CD4-positive, alpha-beta T cell (primary cell): Measurements from ENCODE around the gene TMEM145. TPM values are rescaled to one million over a fixed set of nuclear protein-coding genes. Genes with fewer than 3 reads are reported as not detected.

Experiments used
- ATAC-seq: fragments of 200-7000 bp; cut with Tn5 transposase; one replicate; pipeline ENCODE4 v1.10.0; 2022; ENCODE audit warnings: mild to moderate bottlenecking; ENCODE audit not compliant: poor library complexity
- CTCF ChIA-PET: fragments of 350-600 bp; sonication (Branson Sonifier 250); formaldehyde crosslinking; loops from one replicate; lab custom pipeline; 2021; ENCODE audit warnings: antibody characterized with exemption, inconsistent platforms; lab: Charles Lee
- POLR2A ChIA-PET: fragments of 350-600 bp; sonication (Branson Sonifier 250); formaldehyde crosslinking; loops from one replicate; lab custom pipeline; 2021; ENCODE audit warnings: antibody characterized with exemption, inconsistent platforms; lab: Charles Lee
- DNase-seq, 14 experiments: peaks; one replicate each; pipeline ENCODE4 v3.0.0-alpha.2; 2013 to 2020; ENCODE audit warnings: mixed read lengths in 2 of 14
- H3K27ac ChIP-seq, 2 donors: one replicate each; pipeline versions ENCODE4 v1.5.1 to v1.7.0; 2013; ENCODE audit warnings: low read length in 2 of 2, low read depth in 1 of 2, mild to moderate bottlenecking in 1 of 2
- H3K27me3 ChIP-seq, 2 experiments: 1 replicate in 1 of 2; 2 replicates in 1 of 2; pipeline versions ENCODE4 v1.6.1 to v1.7.0; 2013; ENCODE audit warnings: low read length in 2 of 2, control low read depth in 1 of 2, mild to moderate bottlenecking in 1 of 2, moderate library complexity in 1 of 2; ENCODE audit not compliant: insufficient read depth in 2 of 2, control insufficient read depth in 1 of 2
- H3K36me3 ChIP-seq: one replicate; pipeline ENCODE4 v1.6.1; 2013; ENCODE audit warnings: low read length, control low read depth; ENCODE audit not compliant: insufficient read depth
- H3K4me1 ChIP-seq: one replicate; pipeline ENCODE4 v1.6.1; 2013; ENCODE audit warnings: low read length, control low read depth; ENCODE audit not compliant: insufficient read depth
- H3K4me3 ChIP-seq: one replicate; pipeline ENCODE4 v1.5.1; 2013; ENCODE audit warnings: mild to moderate bottlenecking, low read length, moderate library complexity
- H3K9me3 ChIP-seq, 2 experiments: 1 replicate in 1 of 2; 2 replicates in 1 of 2; pipeline versions ENCODE4 v1.6.1 to v1.7.0; 2013; ENCODE audit warnings: low read length in 2 of 2, mild to moderate bottlenecking in 2 of 2, control low read depth in 1 of 2, moderate library complexity in 1 of 2; ENCODE audit not compliant: control insufficient read depth in 1 of 2, insufficient read depth in 1 of 2
- H3K27ac Mint-ChIP-seq: one replicate; pipeline ENCODE4 v1.8.0; 2020; ENCODE audit warnings: mixed read lengths
- H3K27me3 Mint-ChIP-seq: one replicate; pipeline ENCODE4 v1.8.0; 2021; ENCODE audit warnings: mixed read lengths
- H3K36me3 Mint-ChIP-seq: one replicate; pipeline ENCODE4 v1.8.0; 2021; ENCODE audit warnings: low read depth, mixed read lengths
- H3K4me1 Mint-ChIP-seq: one replicate; pipeline ENCODE4 v1.8.0; 2021; ENCODE audit warnings: low read depth, mixed read lengths
- H3K4me3 Mint-ChIP-seq: one replicate; pipeline ENCODE4 v1.8.0; 2020; ENCODE audit warnings: mild to moderate bottlenecking, mixed read lengths
- H3K9me3 Mint-ChIP-seq: one replicate; pipeline ENCODE4 v1.8.0; 2020; ENCODE audit warnings: mixed read lengths
- intact Hi-C, 2 experiments: fragments of 100-400 bp; cut with DNase I in 1 of 2; cut with micrococcal nuclease in 1 of 2; formaldehyde crosslinking; loops; one replicate each; pipeline versions ENCODE4 v1.15.1 to v1.9.0; 2023 to 2025; cut with DNase I, micrococcal nuclease
- total RNA-seq, 174 experiments: library from RNA in 2 of 174; stranded (reverse) in 2 of 174; gene quantifications; one replicate each; pipeline ENCODE4 v1.2.3 and lab custom pipeline; 2021 to 2026
- TF ChIP-seq, protein P1 (sequence below): fragments of 200-600 bp; IDR thresholded peaks from one replicate; pipeline ENCODE4 v1.8.0; 2022; ENCODE audit warnings: antibody characterized with exemption, mild to moderate bottlenecking

Gene TMEM145
- total RNA-seq, 2 experiments from 2014 or later = not detected

GRCh38 chr19:42303101-42303464 is 10.0 kb upstream of the TMEM145 start:
- H3K36me3 Mint-ChIP-seq = peaks cover 8% of the 10 kb centered on the region
- CTCF ChIA-PET = no interaction called here
- no peak for ATAC-seq

GRCh38 chr19:42303876-42304275 is 9.2 kb upstream of the TMEM145 start:
- Histone ChIP-seq H3K27me3 (no peaks in the 10 kb centered on the region), H3K4me1 (peaks cover 28% of the 10 kb centered on the region), H3K36me3 (no peaks in the 10 kb centered on the region), H3K9me3 (peaks cover 0 to 3% of the 10 kb centered on the region in 2 experiments), H3K4me3 (no peak overlapping the region), H3K27ac (no peak overlapping the region)
- no peak overlapping the region for H3K27ac Mint-ChIP-seq
- intact Hi-C loops = loop anchor here (2.0 to 5.0 kb wide), 2 partner anchors 21 to 107 kb away; no protein-coding TSS in a partner anchor
- no peak for DNase-seq
- peak overlapping the region; percentile 88 for H3K4me3 Mint-ChIP-seq
- H3K9me3 Mint-ChIP-seq = no peaks in the 10 kb centered on the region
- ChIA-PET POLR2A (interaction anchor here (2.0 kb wide), 1 partner anchor 10 kb away, joined by 4 read pairs; no protein-coding TSS in a partner anchor), CTCF (interaction anchor here (0.7 kb wide), 1 partner anchor 22 kb away, joined by 3 read pairs; no protein-coding TSS in a partner anchor)
- TF ChIP-seq, protein P1, sequence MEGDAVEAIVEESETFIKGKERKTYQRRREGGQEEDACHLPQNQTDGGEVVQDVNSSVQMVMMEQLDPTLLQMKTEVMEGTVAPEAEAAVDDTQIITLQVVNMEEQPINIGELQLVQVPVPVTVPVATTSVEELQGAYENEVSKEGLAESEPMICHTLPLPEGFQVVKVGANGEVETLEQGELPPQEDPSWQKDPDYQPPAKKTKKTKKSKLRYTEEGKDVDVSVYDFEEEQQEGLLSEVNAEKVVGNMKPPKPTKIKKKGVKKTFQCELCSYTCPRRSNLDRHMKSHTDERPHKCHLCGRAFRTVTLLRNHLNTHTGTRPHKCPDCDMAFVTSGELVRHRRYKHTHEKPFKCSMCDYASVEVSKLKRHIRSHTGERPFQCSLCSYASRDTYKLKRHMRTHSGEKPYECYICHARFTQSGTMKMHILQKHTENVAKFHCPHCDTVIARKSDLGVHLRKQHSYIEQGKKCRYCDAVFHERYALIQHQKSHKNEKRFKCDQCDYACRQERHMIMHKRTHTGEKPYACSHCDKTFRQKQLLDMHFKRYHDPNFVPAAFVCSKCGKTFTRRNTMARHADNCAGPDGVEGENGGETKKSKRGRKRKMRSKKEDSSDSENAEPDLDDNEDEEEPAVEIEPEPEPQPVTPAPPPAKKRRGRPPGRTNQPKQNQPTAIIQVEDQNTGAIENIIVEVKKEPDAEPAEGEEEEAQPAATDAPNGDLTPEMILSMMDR = no peak
- H3K4me1 Mint-ChIP-seq = peaks cover 26% of the 10 kb centered on the region
- H3K27me3 Mint-ChIP-seq = no peaks in the 10 kb centered on the region
- peaks cover 8% of the 10 kb centered on the region for H3K36me3 Mint-ChIP-seq
- no peak for ATAC-seq

More at GRCh38 chr19:42303101-42303464, 10.0 kb upstream of the TMEM145 start:
- H3K27ac Mint-ChIP-seq = peak overlapping the region; percentile 66
- Histone ChIP-seq H3K27me3 (no peaks in the 10 kb centered on the region), H3K36me3 (no peaks in the 10 kb centered on the region), H3K27ac (no peak overlapping the region), H3K4me1 (peaks cover 28% of the 10 kb centered on the region), H3K9me3 (peaks cover 0 to 3% of the 10 kb centered on the region in 2 experiments), H3K4me3 (peak overlapping the region; percentile 91)
- H3K4me1 Mint-ChIP-seq = peaks cover 26% of the 10 kb centered on the region
- H3K27me3 Mint-ChIP-seq = no peaks in the 10 kb centered on the region
- no peaks in the 10 kb centered on the region for H3K9me3 Mint-ChIP-seq
- TF ChIP-seq, protein P1 = no peak
- no peak for DNase-seq
- intact Hi-C loops = loop anchor here (2.0 to 5.0 kb wide), 2 partner anchors 20 to 106 kb away; no protein-coding TSS in a partner anchor
- POLR2A ChIA-PET = interaction anchor here (0.8 to 1.3 kb wide), 5 partner anchors 19 to 104 kb away, joined by 3 to 9 read pairs (median 3); no protein-coding TSS in a partner anchor
- H3K4me3 Mint-ChIP-seq = peak overlapping the region; percentile 88

GRCh38 chr19:42306646-42307045 is 6.5 kb upstream of the TMEM145 start:
- peak in 2 of 14 experiments; percentile 47 to 53 for DNase-seq
- Histone ChIP-seq H3K27ac (no peak overlapping the region), H3K4me3 (no peak overlapping the region), H3K9me3 (peaks cover 0 to 3% of the 10 kb centered on the region in 2 experiments), H3K36me3 (no peaks in the 10 kb centered on the region), H3K27me3 (peaks cover 0 to 6% of the 10 kb centered on the region in 2 experiments), H3K4me1 (peaks cover 20% of the 10 kb centered on the region)
- intact Hi-C loops = no loop called here
- Mint-ChIP-seq H3K4me1 (peaks cover 19% of the 10 kb centered on the region), H3K4me3 (no peak overlapping the region), H3K27ac (no peak overlapping the region), H3K27me3 (peaks cover 4% of the 10 kb centered on the region), H3K36me3 (peaks cover 3% of the 10 kb centered on the region), H3K9me3 (no peaks in the 10 kb centered on the region)
- POLR2A ChIA-PET = no interaction called here
- ATAC-seq = no peak
- CTCF ChIA-PET = no interaction called here
- TF ChIP-seq, protein P1 = no peak
